DMS53 treated with DMSO at 0.1 percent for 48 hours (cell line): ENCODE data around the gene TM4SF1.
"Not testable (repeated sequence)": the region's sequence is repeated elsewhere in the genome, so short reads cannot be mapped to it uniquely, and the experiment has no call there.

Experiments used
- DNase-seq: peaks from one replicate; lab custom pipeline; 2025; ENCODE audit not compliant: unreplicated experiment; lab: John Stamatoyannopoulos, UW

Gene TM4SF1

GRCh38 chr3:149352556-149352955 is 24.9 kb downstream of the TM4SF1 start:
- DNase-seq: peak; percentile 53

- DNase-seq: no peak
Measured at GRCh38 chr3:149343951-149344350, 33.5 kb downstream of the TM4SF1 start.

GRCh38 chr3:149342413-149343380 is 34.8 kb downstream of the TM4SF1 start:
- DNase-seq: peak; percentile 2

- peak; percentile 74 for DNase-seq
Measured at GRCh38 chr3:149340310-149340933, 37.0 kb downstream of the TM4SF1 start.

GRCh38 chr3:149339931-149340309 is 37.5 kb downstream of the TM4SF1 start:
- DNase-seq: peak; percentile 64

- DNase-seq: not testable (repeated sequence)
Measured at GRCh38 chr3:149337486-149337885, 40.0 kb downstream of the TM4SF1 start.

- DNase-seq: no peak
Measured at GRCh38 chr3:149336925-149337324, 40.5 kb downstream of the TM4SF1 start.

- no peak for DNase-seq
Measured at GRCh38 chr3:149333176-149333859, 44.1 kb downstream of the TM4SF1 start, which contains the start of gene TM4SF18. Gene TM4SF18 (minus strand): TSS chr3:149333636. CDS start chr3:149333382, 254 bp downstream.

- DNase-seq: no peak
Measured at GRCh38 chr3:149332771-149333170, 44.7 kb downstream of the TM4SF1 start.

GRCh38 chr3:149332227-149332765 is 45.2 kb downstream of the TM4SF1 start:
- DNase-seq: no peak

GRCh38 chr3:149331396-149331795 is 46.1 kb downstream of the TM4SF1 start:
- DNase-seq: no peak

GRCh38 chr3:149330609-149331331 is 46.7 kb downstream of the TM4SF1 start:
- DNase-seq: no peak

- no peak for DNase-seq
Measured at GRCh38 chr3:149327156-149327555, 50.3 kb downstream of the TM4SF1 start.

GRCh38 chr3:149325581-149325980 is 51.9 kb downstream of the TM4SF1 start:
- no peak for DNase-seq

- DNase-seq: no peak
Measured at GRCh38 chr3:149324332-149324731, 53.1 kb downstream of the TM4SF1 start.

GRCh38 chr3:149321640-149322039 is 55.8 kb downstream of the TM4SF1 start:
- no peak for DNase-seq

- DNase-seq: no peak
Measured at GRCh38 chr3:149321136-149321535, 56.3 kb downstream of the TM4SF1 start.

GRCh38 chr3:149319750-149320149 is 57.7 kb downstream of the TM4SF1 start:
- no peak for DNase-seq
